Mucosa of gallbladder (tissue), 1 donor: ENCODE data around the gene DGKZ. TPM values are rescaled to one million over a fixed set of nuclear protein-coding genes. Genes with fewer than 3 reads are reported as not detected.

Experiments
- total RNA-seq: library from RNA; stranded (reverse); gene quantifications from one replicate; pipeline ENCODE4 v1.2.1, GENCODE V29; 2021
- donor health status: DM: no; HTN: no; CAD: no.

DGKZ gene
- total RNA-seq, 1 donor from 2014 or later: 83.8 TPM

Other genes with a start within 250 kb of the DGKZ start
- 43.8 TPM for gene PHF21A, start 226.0 kb upstream of the DGKZ start, total RNA-seq
- 81.6 TPM for gene CREB3L1, start 69.8 kb upstream of the DGKZ start, total RNA-seq
- 106 TPM for gene MDK, start 34.2 kb downstream of the DGKZ start, total RNA-seq
- gene CHRM4, start 44.3 kb downstream of the DGKZ start, total RNA-seq: not detected
- 42.1 TPM for gene AMBRA1, start 246.6 kb downstream of the DGKZ start, total RNA-seq